ENCODE data around the gene KRTAP10-6. TPM values are rescaled to one million over a fixed set of nuclear protein-coding genes. Genes with fewer than 3 reads are reported as not detected.

The KRTAP10-6 gene, protein sequence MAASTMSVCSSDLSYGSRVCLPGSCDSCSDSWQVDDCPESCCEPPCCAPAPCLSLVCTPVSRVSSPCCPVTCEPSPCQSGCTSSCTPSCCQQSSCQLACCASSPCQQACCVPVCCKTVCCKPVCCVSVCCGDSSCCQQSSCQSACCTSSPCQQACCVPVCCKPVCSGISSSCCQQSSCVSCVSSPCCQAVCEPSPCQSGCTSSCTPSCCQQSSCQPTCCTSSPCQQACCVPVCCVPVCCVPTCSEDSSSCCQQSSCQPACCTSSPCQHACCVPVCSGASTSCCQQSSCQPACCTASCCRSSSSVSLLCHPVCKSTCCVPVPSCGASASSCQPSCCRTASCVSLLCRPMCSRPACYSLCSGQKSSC
- not detected in 2 replicates for total RNA-seq (2014; rRNA removed; shearing (Covaris generic))
- total RNA-seq (2022) = not detected in 2 replicates
- not detected for Bru-seq, nascent RNA
- BruChase-seq, experiment 1, labeled RNA remaining after a 6-hour chase = not detected
- not detected for BruChase-seq, experiment 2, labeled RNA remaining after a 2-hour chase
- long read RNA-seq = 0 reads

DNA sequence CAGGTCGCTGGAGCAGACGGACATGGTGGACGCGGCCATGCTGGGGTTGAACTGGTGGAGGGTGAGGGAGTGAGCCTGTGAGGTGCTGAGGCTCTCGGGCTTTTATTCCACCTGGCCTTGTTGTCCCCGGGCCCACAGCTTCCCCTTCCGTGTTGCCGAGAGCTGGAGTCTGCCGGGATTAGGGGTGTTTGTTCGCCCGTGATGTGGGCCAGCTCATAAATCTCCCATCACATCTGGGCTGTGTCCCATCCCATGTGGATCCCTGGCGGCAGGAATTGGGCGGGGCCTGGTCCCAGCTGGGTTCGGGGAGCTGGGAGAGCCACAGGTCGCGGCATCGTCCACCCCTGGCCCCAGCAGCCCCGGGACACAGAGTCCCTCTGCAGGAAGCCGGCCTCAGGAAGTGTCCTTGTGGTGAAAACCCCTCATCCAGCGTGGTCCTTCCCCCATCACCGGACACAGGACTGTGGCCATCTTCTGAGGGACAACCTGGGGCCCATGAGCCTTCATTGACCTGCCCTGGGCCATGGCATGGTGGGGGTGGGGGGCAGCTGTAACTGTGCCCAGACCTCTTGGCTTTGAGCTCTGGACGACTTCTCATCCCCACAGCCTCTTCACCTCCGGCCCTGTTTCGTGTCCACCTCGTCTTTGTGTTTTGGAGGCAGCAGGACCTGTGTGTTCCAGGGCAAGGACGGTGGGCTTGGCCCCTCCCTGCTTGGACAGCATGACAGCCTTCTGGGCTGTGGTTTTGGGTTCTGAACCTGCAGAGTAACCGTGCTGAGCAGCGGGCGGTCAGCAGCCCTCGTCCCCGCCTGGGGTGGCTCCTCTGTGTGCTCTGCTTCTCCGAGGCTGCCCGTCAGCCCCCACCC lies at the start of gene KRTAP10-6:
KRTAP10-6 (minus strand) TSS at position 60 of the 866 bp plus-strand sequence; CDS start at position 39, 21 bp downstream.
- CTCF ChIA-PET (ENCODE audit: unreplicated experiment) = interaction anchor here (0.6 kb wide), 1 partner anchor 87 kb away, joined by 3 read pairs; no protein-coding TSS in a partner anchor
- H3K9me2 ChIP-seq (ENCODE audit: insufficient read depth, low read length) = no peaks in the 10 kb centered on the region

GRCh38 chr21:44640761-44641160 lies 48.5 kb upstream of the KRTAP10-6 start:
- Histone ChIP-seq H4K20me1 (ENCODE audit: insufficient read depth, low read length) (no peaks in the 10 kb centered on the region), H3K9me2 (ENCODE audit: insufficient read depth, low read length) (no peaks in the 10 kb centered on the region), H3K36me3 (ENCODE audit: insufficient read depth, low read length) (no peaks in the 10 kb centered on the region), H2AFZ (ENCODE audit: low read length) (no peak overlapping the region), H3K79me2 (ENCODE audit: insufficient read depth, low read depth, low read length) (no peaks in the 10 kb centered on the region), H3K4me2 (ENCODE audit: low read length) (no peak overlapping the region), H3K9me3 (ENCODE audit: low read length) (peaks cover 7% of the 10 kb centered on the region), H3K4me1 (ENCODE audit: insufficient read depth, low read length, poor library complexity, severe bottlenecking) (no peaks in the 10 kb centered on the region), H3K4me3 (ENCODE audit: low read depth, low read length, poor library complexity, severe bottlenecking) (no peak overlapping the region), H3K27ac (ENCODE audit: low read depth, low read length, poor library complexity, severe bottlenecking) (no peak overlapping the region)
- TF ChIP-seq CTCF (conservative IDR thresholded peaks at IDR 0.05; ENCODE audit: low read length) (no peak), EZH2phosphoT487 (IDR thresholded peaks at IDR 0.05; ENCODE audit: borderline replicate concordance, low read depth, low read length) (no peak)
- no peak for DNase-seq (ENCODE audit: low spot score)
- intact Hi-C loops (cut with micrococcal nuclease; ENCODE audit: unreplicated experiment) = no loop called here
- CTCF ChIA-PET (ENCODE audit: unreplicated experiment) = no interaction called here
- no TSS peak for BruUV-seq (replicated peaks)
- POLR2A ChIA-PET = no interaction called here

More for the DNA sequence above, at the start of gene KRTAP10-6:
- Histone ChIP-seq H3K79me2 (ENCODE audit: insufficient read depth, low read depth, low read length) (no peaks in the 10 kb centered on the region), H3K36me3 (ENCODE audit: insufficient read depth, low read length) (no peaks in the 10 kb centered on the region), H3K9me3 (ENCODE audit: low read length) (no peaks in the 10 kb centered on the region), H3K4me3 (ENCODE audit: low read depth, low read length, poor library complexity, severe bottlenecking) (no peak within 1 kb of the TSS), H3K4me1 (ENCODE audit: insufficient read depth, low read length, poor library complexity, severe bottlenecking) (no peaks in the 10 kb centered on the region), H3K4me2 (ENCODE audit: low read length) (no peak within 1 kb of the TSS), H2AFZ (ENCODE audit: low read length) (no peak within 1 kb of the TSS), H3K27ac (ENCODE audit: low read depth, low read length, poor library complexity, severe bottlenecking) (no peak within 1 kb of the TSS), H4K20me1 (ENCODE audit: insufficient read depth, low read length) (no peaks in the 10 kb centered on the region)
- POLR2A ChIA-PET = no interaction called here
- BruUV-seq (replicated peaks) = no TSS peak
- DNase-seq (ENCODE audit: low spot score) = no peak
- intact Hi-C loops (cut with micrococcal nuclease; ENCODE audit: unreplicated experiment) = no loop called here
- no peak for TF ChIP-seq CTCF (conservative IDR thresholded peaks at IDR 0.05; ENCODE audit: low read length)
- no peak for TF ChIP-seq EZH2phosphoT487 (IDR thresholded peaks at IDR 0.05; ENCODE audit: borderline replicate concordance, low read depth, low read length)

Data from OCI-LY7 (cell line).